HG03575 (cell line): Measurements from ENCODE around the gene ZNF608.

Source experiments
- ATAC-seq: cut with Tn5 transposase; IDR thresholded peaks from one replicate; pipeline ENCODE4 v1.9.1; 2021; ENCODE audit not compliant: unreplicated experiment, insufficient number of reproducible peaks, low FRiP score; ENCODE audit errors: extremely low read depth

The ZNF608 gene

DNA sequence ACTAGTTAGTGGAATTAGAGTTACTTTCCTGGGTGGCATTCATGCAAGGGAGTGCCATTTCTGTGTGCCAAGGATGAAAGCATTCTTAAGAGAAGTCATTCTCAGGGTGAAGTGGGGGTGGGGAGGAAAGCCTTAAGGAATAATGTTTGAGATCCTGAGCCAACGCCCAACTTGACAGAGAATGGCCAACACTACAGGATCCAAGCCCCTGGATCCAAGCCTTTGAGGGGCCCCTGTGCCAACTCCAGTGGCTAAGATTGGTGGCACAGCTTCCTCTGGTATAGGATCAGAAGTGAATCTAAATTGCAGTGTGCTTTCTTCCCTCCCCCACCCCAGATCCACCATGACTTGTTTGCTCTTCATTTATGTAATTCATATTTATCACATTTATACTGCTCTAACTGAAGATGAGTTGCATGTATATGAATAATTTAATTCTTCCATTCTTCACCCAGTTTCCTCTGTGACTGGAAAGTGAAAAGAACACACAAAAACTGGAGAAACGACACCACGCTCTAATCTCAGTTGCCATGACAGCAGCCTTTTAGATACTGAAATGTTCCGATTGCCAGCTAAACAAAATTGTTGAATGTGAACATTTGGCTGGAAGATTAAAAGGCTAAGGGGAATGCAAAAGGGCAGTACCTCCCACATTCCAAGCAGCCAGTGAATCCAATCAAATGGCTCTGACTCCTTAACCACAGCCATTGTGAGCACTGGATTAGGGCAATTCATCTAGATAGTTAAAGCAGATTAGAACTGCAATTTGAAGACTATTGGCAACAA is 4.5 kb downstream of the ZNF608 start:
- ATAC-seq: no peak

DNA sequence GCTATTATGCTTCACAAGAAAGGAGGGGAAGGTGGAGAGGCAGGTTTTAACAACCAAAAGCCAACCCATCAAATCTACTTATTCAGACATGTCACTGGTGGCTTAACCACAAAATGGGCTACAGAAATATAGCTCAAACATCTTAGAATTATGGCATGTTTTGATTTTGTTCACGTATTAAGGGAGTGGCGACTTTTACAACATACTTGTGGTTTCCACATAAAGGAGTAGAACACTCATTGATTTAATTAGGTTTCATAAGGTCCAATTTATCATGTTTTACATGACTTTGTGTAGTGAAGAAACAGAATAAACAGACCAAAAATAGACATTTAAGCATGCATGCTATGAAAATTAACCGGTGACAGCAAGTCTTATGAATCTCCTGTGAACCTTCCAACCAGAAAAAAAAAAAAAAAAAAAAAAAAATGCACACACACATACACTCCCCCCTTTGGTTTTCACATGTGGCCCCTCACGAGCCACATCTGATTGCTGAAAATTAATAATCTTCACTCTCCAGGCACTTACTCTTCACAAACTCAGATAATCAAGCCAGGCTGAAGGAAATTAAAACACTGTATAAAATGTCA is 5.4 kb downstream of the ZNF608 start:
- ATAC-seq: no peak

DNA sequence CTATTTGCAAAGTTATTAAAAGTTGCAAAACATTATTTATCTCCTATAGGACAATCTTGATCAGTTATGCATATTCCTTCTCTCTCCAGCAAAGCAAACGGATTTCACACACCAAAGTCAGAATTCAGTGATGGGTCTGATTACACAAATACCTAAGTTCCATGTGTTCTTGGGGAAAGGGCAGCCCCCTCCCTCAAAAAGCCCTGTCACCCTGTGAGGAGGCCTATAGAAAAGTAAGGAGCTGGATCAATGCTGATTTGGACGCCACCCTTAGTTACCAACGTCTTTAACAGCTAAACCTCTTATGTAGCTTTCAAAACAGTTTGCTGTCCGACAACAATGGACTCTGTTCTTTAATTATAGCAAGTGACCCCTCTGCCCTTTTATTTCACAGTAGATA is 6.4 kb downstream of the ZNF608 start:
- no peak for ATAC-seq

DNA sequence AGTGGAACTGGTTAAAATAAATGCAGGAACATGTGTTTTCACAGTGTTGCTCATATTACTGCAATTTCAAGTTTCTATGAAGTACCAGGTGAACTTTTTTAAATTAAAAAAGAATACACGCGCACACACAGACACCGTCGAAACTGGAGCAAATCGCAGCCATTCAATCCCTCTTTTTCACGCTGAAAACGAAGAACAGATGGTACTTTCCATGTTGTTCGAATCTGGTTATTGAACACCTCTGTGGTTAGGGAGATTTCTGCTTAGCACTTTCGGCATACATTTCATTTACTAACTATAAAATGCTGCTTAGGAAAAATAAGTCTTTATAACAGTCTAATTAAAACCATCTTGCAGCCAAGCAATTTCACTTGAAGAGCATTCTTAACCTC is 6.8 kb downstream of the ZNF608 start:
- no peak for ATAC-seq

DNA sequence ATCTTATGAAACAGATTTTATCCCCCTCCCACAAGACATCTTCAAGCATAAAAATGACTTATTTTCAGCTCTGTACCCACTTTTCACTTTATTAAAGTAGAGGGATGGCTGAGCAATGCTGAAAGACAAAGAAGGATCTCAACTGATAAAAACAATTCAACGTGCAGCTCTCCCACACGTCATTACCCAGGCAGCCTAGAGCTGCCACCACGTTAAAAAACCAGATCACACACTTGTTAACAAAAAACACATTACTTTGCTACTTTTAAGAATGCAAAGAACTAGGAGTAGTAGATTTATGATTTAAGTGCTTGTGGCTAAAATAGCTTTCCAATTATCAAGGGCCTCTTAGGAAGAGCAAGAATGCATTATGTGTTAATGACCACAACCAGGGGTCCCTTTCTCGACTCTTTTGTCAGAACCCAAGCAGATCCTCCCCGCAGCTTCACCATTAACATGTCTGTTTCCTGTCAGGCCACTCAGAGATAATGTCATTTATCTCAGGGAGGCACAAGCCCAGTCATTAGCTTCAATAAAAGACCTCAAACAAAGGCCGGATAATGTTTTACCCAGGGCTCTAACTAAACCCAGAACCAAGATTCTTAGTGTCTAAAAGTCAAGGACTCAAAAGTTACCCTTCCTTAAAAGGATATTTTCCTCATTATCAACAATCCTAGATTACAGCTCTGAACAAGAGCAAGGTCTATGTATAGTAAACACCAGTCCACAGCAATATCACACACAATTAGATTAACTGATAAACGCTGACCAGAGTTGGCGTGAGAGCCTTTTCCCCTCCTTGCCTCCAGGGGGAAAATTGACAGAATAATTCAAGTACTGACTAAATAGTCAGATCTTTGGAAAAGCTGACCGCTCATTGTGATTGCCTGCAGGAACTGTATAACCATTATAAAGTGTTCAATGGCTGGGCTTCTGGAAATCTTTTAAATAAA is 7.5 kb downstream of the ZNF608 start:
- ATAC-seq: no peak

DNA sequence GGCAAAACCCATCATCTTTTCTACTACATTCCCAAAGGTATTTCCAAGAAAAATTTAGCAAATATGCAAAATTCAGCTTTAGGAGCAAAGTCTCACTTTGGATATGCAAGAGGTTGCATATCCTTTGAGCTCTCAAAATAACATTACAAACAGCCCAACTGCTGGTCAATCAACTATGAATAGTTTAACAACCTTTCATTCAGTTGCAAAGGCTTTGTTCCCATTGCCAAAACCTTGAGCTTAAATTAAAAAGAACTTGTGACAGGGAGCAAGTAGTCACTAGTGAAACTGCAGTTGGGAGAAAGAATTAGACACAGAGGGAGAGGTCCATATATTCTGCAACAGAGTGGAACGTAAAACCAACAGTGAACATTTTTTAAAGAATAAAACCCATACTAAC is 8.8 kb downstream of the ZNF608 start:
- ATAC-seq: no peak

DNA sequence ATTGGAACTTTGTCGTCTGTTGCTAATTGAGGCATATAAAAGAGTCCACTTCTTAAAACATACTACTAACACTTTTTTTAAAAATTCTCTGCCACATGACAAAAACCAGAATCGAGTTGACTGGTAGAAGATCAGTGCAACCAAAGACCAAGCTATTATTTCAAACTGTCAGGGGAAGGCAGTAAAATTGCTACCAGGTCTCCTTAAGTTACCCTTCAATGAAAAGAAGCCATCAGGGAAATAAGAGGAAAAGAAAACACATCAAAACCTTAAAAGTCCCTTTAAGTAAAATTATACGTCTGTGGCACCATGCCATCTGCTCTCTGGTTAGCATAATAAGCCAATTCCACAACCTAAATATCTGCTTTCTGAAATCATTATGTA is 9.6 kb downstream of the ZNF608 start:
- ATAC-seq: no peak

DNA sequence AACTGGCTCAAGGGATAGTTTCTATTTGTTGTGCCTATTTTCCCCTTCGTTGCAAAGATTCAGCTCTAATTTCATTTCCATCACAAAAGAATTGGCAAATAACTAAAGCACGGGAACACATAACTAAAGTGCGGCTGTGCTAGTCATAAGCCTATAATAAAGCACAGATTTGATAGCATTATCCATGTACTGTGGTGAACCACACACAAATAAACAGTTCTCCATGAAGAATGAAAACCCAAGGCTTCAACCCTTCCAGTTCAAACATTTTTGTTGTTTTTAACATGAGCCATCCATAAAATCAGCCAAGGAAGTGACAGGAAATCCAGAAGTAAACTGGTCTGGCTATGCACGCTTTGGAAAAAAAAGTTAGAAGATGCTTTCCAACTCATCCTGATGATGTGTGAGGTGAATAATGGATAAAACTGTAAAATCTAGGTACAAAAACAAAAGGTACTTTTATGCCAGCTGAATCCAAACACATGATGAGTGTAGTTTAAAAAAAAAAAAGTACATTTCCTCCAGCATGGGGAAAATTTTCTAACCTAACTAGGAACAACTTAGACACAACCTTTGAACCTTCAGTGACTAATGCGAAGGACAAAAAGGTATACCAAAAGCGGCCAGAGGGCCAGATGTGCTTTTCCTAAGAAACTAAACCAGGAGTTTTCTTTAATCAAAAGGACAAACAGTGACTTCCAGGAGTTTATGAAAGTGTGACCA is 10.2 kb downstream of the ZNF608 start:
- no peak for ATAC-seq

DNA sequence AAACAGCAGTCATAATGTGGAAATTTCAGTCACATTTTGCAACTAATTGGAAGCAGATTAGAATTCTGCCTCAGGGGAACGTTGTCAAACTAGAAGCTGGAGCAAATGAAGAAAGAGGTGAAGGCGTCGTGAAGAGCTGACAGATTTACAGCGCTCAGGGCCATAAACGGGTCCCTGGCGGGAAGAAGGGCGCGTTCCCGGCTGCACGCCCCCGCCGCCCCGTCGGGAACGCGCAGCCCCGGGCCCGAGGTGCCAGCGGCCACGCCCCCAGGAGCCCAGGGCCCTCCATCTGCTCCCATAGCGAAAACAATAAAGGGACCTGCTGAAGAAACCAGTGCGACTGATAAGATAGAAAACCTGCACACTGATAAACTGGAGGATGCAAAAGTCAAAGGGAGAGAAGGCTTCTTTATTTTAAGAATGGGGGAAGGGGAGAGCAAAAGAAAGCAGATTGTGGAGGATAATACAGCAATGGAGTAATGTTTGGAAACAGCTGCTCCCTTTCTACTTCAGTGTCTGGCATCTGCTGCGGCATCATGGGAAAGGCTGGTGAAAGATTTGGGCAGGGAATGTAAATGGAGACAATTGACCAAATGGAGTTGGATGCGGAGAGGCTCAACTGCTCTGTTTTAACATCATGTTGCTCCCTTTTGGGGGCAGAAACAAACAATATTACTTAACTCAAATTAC is 11.1 kb downstream of the ZNF608 start:
- ATAC-seq: no peak

DNA sequence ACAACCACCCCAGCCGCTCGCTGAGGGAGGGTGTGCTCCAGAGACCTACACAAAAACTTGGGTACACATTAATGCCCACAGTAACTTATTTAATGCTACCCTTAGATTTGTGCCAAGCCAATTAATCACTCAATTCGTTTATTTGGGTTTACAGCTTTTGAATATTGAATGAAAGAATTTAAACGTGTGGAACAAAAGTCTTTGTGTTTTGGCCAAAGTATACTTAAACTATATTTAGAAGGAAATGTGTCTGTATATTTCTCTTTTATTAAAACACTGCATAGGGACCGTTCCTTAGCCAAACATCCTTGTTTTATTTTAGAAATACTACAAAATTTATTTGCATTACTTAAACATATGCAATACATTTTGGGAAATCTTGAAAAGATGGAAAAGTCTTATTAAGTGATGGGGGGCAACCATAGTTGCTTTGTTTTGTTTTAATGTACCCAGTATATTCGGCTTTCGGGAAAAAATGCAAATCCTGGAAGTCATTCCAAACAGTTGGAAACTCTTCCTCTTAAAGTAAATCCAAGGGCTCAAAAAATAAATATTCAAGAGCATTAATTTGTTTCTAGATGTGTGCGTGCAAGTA is 11.8 kb downstream of the ZNF608 start:
- no peak for ATAC-seq

DNA sequence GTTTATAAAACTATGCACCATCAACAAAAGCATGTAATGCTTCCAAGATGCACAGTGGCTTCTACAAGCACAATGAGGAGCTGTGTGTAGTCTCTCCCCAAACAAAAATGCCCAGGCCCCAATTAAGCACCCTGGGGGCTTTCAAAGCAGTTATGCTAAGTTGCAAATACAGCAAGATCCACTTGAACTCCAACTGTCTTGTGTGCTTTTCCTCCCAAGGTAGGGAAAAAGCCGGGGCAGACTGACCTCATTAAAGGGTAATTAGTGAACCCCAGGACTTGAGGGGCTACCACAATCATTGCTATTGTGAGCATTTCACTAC is 13.1 kb downstream of the ZNF608 start:
- ATAC-seq: no peak

DNA sequence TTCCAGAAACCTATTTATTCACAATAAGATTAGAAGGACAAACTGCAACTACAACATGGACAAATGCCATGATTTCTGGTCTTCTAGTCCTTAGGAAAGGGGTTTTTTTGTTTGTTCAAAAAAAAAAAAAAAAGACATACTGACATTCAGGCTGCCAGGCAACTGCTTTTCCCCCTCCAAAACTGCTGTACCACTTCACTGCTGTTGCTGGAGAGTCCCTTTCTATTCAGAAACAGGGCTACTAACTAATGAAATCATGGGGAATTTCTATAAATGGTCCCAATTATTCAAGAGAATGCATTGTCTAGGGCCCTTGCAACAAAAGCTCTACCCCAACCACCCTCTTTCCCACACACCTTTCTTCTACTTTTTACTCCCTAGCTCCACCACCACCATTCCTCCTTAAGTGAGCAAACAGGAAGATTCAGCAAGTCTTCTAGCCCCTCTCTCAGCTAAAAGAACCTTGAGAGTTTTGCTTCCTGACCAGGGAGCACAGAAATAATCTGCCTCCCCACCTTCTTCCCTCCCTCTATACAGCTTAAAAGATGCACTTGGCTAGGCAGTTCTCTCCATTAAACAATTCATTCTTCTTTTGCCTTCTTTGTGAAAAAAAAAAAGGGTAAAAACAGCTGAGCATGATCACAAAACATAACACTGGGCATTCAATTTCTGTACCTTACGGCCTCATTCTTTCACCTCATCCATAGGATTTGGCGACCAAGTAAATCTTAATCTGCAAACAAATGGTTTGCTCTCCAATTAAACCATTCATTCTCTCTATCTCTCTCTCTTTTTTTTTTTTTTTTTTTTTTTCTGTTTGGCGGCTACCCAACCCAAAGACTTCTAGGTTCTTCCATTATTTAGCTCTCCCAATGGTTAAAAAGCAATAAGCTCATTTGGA is 13.8 kb downstream of the ZNF608 start:
- no peak for ATAC-seq

DNA sequence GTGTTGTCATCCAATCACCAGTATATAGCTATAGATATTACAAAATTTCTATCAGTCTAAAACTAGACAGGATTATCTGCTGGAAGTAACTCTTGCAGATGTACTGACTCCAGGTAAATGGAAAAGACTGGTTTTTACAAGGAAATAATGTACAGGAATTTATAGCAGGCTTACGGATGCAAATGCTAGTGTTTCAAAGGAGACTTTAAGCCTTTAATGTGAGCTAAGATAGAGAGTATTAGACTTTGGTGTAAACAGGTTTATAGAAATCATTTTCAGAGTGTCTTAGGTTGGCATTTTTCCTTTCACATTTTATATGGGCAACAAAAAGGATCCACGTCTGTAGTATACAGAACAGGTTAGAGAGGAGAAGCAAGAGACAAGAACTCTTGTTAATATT is 16.1 kb downstream of the ZNF608 start:
- no peak for ATAC-seq

DNA sequence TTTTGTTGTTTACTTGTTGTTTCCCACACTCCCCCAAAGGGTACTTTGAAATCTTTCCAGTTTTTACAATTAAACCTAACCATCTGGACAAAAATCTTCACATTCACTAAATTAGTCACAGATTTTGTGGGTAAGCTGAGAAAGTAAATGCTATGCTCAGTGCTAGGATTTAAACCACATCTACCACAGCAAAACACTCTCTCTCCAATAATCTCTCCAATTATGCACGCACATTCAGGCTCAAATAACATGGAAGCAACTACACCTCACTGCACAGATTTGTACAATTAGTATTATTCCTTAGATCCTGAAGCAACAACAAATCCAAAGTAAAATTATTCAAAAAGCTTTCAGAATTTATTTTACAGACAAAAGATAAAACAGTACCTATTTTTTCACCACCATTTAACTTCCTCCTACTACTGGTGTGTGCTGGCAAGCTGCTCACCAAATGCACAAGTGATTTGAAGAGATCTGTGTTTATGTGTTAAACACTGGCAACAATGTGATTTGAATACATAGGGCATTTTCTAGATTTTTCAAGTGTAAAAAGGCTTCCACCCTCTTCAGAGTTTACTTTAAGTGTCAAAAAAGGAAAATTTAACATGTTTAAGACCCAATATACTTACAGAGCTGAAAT is 16.6 kb downstream of the ZNF608 start:
- ATAC-seq: no peak

DNA sequence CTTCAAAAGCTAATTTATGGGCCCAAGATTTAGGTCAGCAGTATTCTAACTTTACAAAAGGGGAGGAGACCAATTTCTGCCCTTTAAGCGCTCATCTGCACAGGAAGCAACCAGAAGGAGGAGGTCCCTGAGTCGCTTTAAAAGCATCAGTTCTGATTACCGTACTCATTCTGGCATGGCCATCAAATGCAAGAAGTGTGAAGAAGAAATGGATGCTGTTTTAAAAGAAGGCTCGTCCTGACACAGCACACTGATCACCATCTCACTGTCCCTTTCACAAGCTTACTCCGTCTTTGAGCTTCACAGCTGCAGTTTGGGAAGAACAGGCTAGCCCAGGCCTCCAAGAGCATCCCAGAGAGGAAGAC is 17.5 kb downstream of the ZNF608 start:
- no peak for ATAC-seq

DNA sequence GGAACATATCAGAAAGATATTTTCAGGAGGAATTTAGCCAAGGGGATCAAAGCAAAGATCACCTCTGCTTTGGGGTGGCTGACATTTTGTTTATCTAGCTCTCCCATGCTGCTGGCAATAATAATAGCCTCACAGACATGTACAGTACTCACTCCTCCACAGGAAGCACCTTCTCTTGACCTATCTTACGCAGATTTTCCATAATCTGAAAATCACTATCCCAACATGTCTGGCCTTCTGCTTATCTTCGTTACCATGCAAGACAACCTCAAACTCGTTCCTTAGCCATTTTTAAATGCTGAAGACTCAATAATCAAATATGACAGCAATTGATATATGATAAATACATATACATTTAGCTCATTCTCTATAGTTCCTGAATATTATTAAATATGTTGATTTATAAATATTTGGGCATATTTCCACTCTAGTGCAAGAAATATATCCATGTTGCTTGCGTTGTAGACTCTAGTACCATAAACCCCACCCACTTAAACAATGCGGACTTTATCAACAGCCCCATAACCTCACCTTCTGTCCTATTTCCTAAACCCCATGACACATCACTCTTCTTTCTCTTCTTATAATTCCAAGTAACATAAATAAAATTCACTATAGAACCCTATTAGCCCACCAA is 18.0 kb downstream of the ZNF608 start:
- no peak for ATAC-seq
